Left hindlimb (tissue), 1 donor: ENCODE data around the gene HNF4A.
"Not testable (repeated sequence)": the region's sequence is repeated elsewhere in the genome, so short reads cannot be mapped to it uniquely, and the experiment has no call there.

ENCODE experiments used
- DNase-seq: peaks from one replicate; pipeline ENCODE4 v3.0.0-alpha.2; 2018

The HNF4A gene

DNA sequence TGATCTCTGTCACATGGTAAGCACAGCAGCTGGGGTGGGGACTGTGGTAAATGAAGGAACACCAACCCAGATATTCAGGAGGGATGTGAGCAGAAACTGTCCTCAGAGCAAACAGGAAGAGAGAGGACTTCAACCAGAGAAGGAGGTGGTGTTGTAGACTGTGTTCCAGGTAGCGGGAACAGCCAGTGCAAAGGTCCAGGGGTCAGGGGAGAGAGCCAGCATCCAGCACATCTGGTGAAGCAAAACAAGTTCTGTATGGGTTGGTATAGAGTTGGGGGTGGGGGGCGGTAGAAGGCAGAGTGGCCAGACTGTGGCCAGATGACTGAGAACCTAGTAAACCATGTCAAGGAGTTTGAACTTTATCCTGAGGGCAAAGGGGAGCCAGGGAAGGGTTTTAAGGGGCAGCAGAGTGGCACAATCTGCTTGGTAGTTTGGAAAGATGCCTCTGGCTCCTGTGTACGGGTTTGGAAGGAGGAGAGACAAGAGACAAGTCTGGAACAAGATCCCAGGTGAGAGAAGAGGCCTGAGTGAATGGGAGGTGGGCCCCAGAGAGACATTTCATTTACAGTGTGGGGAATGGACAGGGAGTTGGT lies 92.4 kb downstream of the HNF4A start:
- DNase-seq = no peak

DNA sequence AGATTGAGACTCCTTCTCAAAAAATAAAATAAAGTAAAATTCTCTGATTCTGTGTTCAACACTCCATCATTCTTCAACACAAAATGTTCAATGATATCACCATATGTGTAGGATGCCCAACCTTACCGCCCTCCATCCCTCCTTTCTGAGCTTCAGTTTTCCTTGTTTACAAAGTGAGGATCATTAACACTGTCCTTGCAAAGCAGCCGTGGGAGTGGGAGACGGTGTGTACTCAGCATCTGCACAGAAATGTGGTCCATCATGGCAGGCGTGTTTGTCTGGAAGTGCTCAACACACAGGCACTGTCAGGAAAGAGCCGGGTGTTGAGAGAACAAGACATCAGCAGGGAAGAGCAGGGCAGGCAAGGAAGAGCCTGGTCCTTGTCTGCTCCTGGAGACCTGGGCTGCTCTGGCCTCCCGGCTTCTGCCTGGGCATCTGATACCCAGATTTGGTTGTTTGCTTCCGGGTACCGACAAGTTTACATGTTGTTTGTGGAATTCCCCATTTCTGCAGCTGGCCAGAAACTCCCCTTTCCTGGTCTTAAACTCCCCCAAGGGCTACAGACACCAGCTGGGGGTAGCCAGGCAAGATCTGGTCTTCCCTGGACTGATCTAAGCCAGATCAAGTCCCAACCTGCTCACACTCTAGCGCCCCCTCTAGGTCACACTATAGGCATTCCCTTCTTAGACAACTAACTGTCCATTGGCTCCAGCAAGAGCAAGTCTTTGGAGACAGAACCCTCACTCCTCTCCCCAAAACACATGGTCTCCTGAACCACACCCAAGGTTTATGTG lies 93.5 kb downstream of the HNF4A start:
- DNase-seq = no peak

DNA sequence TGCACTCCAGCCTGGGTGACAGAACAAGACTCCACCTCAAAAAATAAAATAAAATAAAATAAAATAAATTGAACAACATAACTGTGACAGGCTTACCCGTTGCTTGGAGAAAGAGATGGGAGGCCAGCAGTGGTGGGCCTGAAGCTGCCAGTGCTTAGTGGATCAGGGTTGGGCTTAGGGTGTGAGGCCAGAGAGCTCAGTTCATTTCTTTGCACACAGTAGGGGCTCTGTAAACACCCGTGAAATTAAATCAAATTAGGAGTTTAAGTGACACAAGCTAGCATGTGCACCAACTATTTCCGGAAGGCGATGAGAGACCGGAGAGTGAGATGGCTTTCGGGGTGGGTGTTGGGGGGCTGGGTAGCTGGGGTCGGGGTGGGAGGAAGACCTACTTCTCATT lies 94.4 kb downstream of the HNF4A start:
- no peak for DNase-seq

DNA sequence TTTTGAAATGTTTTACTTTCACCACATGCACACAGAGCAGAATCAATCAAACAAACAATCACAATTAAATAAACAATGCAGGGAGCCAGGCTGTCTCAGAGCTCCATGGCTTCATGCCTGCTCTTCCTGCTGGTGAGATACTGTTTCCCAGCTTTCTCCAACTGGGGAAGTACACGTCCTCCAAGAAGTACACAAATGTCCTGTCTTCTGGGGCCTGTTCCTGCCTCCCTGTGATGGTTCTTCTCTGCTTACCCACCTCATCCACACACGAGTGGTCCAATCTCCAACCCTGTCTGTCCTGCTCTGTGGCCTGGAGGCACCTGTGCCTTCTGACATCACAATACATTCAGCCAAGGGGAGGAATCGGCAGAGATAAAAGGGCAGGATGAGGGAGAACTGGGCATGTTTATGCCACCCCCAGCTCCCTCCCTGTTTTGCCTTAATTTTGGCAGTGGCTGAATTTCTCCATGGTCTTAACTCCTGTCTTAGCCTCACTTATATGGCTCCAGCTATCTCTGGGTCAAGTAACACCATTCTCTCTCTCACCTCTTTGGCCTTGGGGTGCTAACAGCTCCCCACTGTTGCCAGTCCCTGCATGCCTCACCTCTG lies 94.9 kb downstream of the HNF4A start:
- DNase-seq = no peak

DNA sequence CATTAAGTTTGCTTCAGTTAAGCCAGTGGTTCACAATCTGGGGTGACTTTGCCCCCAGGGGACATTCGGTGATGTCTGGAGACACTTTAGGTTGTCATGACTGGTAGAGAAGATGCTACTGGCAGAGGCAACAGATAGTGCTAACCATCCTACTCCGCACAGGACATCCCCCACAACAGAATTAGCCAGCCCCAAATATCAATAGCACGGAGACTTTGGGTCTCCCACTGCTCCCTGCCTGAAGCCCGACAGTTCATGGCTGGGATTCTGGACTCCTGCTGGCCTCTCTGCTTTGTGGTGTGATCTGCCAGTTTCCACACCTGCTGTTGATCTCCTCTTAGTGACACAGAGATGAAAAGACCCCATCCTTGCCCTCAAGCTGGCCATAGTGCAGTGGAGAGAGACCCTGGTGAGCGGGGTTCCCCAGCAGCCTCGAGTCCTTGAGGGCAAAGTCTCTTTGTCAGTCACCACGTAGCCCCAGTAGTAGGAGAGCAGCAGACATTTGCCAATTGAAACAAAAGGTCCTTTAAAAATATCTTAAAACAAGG lies 95.5 kb downstream of the HNF4A start:
- no peak for DNase-seq

DNA sequence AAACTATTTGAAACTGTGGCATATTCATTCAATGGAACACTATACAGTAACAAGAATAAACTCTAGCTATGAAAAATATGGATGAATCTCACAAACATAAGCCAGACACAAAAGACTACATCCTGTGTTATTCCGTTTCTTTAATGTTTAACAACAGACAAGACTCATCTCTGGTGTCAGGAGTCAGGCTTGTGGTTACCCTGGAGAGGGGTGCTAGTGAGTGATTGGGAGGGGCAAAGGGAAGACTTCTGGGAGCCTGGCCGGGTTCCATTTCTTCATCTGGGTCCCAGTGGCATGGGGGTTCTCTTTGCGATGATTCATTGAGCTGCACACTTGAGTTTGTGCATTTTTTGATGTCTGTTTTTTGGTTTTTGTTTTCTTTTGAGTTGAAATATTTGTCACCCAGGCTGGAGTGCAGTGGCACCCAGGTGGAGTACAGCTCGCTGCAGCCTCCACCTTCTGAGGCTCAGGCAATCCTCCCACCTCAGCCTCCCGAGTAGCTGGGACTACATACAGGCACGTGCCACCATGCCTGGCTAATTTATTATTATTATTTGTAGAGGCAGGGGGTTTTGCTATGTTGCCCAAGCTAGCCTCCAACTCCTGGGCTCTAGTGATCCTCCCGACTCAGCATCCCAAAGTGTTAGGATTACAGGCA lies 98.9 kb downstream of the HNF4A start:
- no peak for DNase-seq

DNA sequence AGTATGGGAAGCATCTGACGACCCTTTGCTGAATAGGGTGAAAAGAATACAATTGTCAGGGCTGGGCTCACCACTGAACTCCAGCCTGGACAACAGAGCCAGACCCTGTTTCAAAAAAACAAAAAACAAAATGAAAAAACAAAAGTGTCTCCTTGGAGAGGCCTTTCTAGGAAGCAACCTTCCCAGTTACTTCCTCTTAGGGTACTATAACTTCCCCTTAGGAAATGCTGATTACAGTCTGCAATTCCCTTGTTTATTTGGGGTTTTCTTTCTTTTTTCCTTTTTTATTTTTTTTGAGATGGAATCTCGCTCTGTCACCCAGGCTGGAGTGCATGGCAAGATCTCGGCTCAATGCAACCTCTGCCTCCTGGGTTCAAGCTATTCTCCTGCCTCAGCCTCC lies 99.6 kb downstream of the HNF4A start:
- no peak for DNase-seq

DNA sequence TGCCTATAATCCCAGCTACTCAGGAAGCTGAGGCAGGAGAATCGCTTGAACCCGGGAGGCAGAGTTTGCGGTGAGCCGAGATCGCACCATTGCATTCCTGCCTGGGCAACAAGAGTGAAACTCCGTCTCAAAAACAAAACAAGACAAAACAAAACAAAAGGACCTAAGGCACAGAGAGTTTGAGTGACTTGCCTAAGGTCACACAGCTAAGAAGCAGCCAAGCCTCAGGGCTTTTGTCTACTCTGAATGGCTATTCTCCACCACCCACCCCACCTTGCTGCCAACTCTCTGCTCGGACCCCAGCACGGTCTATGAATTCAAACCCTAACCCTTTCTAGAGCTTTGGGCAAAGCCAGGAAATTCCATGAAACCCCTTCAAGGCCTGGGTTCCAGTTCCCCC lies 101.1 kb downstream of the HNF4A start:
- no peak for DNase-seq

DNA sequence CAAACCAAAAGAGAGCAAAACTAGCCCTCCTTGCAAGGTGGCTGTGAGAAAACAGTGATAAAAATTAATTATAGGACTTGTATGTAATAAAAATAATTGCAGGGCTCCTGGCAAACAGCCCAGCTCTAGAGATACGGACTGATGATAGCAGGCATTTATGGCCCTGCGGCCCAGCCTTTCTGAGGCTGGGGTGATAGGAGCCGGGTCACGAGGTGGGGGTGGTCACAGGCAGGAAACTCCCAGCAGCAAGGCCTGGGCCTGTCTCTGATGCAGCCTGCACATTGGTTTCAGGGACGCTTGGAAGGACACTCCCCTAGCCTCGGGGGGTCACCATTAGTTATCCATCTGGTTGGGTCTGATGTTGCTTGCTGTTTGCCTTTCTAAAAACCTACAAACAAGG lies 101.5 kb downstream of the HNF4A start:
- DNase-seq = no peak

DNA sequence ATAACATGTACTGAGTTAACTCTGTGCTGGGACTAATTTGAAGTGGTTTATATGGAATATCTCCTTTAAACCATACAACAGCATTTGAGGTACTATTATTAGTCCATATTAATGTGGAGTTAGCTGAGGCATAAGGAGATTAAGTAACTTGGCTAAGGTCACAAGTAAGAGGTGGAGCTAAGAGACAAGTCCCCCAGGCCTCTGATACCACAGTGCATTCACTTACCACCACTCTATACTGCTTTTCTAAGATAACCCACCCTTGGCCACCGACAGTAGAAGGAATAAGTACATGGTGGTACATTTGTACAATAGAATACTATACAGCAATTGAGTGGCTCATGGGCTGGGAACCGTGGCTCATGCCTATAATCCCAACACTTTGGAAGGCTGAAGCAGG lies 103.8 kb downstream of the HNF4A start:
- DNase-seq = no peak

DNA sequence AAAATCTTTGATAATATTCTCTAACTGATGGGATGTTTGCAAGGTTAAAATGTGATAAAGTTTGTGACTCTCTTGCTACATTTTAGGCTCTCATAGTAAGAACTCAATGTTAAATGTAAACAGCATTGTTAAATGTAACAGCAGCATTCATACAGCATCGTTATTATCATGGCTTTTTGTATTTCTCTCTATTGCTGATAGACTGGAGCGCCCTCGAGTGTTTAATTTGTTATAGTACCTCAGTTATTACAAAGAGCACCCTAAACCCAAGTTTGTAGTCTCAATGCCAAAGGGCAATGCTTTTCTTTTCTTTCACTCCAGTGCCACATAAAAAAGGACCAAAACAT lies 105.3 kb downstream of the HNF4A start:
- no peak for DNase-seq

DNA sequence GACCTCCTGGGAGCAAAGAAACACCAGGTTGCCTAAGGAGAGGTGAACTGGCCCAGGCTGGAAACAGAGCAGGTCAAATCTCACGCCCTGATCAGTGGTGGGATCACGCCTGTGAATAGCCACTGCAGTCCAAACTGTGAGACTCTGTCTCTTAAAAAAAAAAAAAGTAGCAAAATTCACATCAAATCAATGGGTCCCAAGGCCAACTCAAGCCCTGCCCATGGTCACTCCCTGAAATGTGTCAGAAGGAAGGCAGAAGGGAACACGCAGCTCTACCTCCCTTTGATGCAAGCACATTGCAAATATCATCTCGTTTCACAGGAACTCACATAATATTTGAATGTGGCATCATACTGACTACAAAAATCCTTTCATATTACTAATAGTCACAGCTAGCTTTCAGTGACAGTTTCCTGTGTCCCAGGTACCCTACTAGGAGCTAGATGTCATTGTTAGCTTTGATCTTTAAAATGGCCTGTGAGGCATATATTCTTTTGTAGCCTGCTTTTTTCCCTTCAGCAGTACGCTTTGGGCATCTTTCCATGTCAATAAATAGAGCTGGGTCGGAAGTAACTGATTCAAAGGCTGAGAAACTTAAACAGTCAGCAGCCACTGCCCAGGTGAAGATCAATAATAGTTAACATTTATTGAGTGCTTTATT lies 105.8 kb downstream of the HNF4A start:
- DNase-seq = no peak

DNA sequence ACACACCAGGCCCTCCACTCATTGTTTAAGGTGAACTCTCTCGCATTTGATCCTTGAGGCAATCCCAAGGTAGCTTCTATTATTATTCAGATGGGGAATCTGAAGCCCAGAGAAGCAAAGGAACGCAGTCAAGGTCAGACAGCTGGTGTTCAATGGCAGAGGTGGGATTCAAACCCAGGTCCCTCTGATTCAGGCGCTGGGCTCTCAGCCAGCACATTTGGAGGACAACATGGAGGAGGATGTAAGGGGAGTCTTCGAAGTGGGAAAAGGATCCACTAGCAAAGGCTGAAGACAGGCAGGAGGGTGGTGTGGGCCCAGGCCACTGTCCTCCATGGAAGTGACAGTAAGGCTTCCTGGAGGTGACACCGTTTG lies 106.3 kb downstream of the HNF4A start:
- DNase-seq = no peak

DNA sequence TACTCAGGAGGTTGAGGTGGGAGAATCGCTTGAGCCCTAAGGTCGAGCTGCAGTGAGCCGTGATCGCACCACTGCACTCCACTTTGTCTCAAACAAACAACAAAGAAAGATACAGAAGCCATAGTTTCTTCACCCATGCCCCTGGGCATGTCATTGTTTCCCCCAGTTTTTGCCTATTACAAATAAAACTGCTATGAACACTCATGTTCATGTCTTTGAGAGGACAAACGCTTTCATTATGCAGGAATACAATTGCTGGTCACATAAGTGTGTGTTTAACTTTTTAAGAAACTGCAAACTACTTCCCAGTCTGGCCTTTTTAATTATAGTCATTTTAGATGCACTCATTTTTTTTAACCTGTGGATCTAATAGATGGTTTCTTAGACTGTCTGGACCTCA lies 108.0 kb downstream of the HNF4A start:
- DNase-seq = no peak

DNA sequence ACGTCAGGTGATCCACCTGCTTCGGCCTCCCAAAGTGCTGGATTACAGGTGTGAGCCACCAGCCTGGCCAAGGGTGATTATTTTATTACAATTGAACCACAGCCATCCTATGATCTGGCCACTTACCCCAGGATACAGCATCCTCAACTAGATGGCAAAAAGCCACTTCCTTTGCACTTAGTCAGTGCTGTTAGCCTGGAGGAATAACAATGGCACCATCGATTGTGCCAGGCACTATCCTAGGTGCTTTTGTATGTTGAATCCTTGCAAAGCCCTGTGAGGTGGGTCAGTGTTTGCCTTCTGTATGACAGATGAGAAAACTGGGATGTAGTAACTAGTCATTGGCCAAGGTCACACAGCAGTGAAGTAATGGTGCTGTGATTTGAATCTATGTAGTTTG lies 109.0 kb downstream of the HNF4A start:
- DNase-seq = no peak

DNA sequence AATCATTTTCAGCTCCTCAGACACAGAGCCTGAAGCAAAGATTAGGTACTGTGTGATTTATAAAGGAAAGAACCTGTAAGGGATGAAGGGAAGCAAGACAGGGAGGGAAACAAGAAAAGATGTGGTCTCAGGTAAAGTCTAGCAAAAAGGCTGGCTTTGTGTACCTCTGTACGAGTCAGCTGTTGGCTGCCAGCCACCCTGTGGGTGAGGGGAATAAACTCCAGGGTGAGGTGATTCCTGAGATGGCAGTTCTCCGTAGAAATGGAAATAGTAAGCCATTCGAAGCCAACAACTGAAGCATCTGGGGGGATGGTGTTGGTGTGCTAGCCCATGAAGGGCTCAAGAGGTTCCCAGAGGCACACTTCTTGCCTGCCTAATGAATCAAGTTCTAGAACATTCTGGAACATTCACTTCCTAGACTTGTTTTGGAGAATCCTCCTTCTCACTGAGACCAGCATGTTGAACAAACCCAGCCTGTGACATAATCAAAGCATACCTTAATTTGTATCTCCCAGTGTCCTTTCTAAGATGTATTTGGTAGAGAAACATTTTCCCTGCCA lies 109.6 kb downstream of the HNF4A start:
- no peak for DNase-seq

DNA sequence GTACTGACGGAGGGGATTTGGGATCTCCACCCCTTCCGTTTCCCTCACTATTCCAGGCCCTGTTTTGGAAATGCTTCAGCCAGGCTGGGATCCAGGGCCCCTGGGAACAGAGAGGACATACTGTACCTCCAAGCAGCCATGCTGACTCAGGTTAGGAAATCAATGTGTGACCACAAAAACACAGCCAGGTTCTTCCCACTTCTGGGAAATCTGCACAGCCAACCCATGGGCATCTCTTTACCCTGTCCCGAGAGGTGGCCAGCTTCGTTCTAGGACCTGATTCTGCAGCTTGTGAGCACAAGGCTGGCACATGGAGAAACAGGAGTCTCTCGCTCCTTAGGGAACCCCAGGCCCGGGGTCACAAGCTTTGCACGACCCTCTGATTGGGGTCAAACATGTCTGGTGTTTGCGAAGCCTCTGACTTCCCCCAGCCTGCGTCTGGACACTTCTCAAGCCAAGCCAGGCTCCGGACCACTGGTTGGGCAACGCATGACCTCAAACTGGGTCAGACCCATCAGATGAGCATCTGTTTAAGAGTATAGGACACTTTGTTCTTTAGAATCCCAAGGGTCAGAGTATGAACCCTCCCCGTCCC lies 111.9 kb downstream of the HNF4A start:
- no peak for DNase-seq

DNA sequence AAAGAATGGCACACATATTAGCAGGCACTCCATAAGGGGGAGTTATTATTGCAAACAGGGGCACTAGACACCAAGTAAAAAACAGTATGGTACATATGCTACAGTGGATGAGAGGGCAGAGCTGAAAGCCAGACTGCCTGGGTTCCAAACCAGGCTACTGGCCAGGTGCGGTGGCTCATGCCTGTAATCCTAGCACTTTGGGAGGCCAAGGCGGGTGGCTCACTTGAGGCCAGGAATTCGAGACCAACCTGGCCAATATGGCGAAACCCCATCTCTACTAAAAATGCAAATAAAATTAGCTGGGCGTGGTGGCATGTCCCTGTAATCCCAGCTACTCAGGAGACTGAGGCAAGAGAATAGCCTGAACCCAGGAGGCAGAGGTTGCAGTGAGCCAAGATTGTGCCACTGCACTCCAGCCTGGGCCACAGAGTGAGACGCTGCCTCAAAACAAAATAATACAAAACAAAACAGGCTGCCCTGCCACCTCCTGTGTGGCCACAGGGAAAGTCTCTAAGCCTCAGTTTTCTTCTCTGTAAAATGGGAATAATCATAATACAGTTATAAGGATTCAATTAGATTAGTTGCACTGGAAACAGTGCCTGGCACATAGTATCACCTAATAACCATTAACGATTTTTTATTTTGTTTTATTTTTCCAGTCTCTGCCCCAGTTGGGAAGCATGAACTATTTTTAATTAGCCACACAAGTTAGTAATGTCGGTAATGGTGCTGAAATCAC lies 112.7 kb downstream of the HNF4A start:
- no peak for DNase-seq

DNA sequence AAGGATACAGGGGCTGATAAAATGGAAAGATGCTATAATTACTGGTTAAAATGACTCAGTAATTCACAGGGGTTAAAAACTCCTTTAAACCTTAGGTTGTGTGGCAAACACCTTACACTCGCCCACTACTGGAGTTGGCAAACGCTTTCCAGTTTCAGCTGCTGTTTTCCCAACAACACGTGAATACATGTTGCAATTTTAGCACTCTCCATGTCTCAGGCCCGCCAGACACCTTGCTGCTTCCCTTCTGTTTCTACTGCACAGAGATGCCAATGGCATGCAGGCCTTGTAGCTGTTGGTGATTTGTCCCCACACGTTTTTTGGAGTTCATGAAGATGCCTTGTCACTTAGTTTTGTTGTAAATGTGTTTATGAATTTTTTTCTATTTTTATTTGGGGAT lies 114.8 kb downstream of the HNF4A start:
- no peak for DNase-seq

DNA sequence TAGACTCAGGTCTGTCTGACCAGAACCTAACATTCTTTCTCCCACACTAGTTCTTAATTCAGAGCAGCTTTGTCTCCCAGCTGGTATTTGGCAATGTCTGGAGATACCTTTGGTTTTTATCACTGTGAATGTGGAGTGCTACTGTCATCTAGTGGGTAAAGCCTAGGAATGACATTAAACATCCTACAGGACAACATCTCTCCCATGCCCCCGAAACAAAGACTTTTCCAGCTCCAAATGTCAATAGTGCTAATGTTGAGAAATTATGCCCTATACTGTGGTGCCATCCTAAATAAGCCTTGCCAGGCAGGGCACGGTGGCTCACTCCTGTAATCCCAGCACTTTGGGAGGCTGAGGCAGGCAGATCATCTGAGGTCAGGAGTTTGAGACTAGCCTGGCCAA lies 116.0 kb downstream of the HNF4A start:
- no peak for DNase-seq

DNA sequence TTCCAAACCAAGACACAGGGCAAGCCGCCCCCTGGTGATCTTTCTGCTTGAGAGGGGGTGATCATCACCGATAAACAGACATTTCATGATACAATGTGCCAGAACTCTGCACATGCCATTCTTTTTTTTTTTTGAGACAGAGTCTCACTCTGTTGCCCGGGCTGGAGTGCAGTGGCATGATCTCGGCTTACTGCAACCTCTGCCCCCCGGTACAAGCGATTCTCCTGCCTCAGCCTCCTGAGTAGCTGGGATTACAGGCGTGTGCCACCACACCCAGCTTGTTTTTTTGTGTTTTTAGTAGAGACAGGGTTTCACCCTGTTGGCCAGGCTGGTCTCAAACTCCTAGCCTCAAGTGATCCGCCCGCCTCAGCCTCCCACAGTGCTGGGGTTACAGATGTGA lies 116.8 kb downstream of the HNF4A start:
- not testable (repeated sequence) for DNase-seq

DNA sequence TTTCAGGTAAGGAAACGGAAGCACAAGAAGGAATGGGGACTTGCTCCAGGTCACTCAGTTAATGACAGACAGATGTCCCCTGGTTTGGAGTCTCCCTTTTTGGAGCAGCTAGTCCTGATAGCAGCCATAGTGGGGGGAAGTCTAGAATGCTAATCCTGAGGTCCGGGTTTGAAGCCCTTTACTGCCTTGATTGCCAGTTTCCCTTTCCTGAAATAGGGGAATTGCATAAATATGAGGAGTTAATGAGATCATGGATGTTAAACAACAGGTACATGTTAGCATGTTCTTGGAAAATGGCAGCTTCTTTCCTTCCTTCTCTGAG lies 119.8 kb downstream of the HNF4A start:
- no peak for DNase-seq
